ENCODE measurements around the gene RPRD1A.
"Not testable (repeated sequence)": the region's sequence is repeated elsewhere in the genome, so short reads cannot be mapped to it uniquely, and the experiment has no call there.

DNA sequence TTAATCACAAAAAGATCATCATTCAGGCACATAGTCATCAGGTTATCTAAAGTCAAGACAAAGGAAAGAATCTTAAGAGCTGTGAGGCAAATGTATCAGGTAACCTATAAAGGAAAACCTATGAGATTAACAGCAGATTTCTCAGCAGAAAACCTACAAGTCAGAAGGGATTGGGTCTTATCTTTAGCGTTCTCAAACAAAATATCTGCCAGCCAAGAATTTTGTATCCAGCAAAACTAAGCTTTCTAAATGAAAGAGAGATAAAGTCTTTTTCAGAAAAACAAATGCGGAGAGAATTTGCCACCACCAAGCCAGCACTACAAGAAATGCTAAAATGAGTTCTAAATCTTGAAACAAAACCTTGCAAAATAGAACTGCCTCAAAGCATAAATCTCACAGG is 13.8 kb upstream of the RPRD1A start:
- not testable (repeated sequence) for TF ChIP-seq EZH2 (IDR thresholded peaks at IDR 0.05); POLR2AphosphoS5 (IDR thresholded peaks at IDR 0.05; ENCODE audit: borderline replicate concordance, low read depth, low read length)

All from SK-N-MC (cell line).